ENCODE measurements around the gene STMN3. TPM values are rescaled to one million over a fixed set of nuclear protein-coding genes. Genes with fewer than 3 reads are reported as not detected.

The STMN3 gene
- polyA plus RNA-seq, 10 donors: 8.8 to 37.1 (median 16.1) TPM

GRCh38 chr20:63693733-63694583 is 40.7 kb upstream of the STMN3 start:
- DNase-seq: peak in 1 of 3 donors; percentile 40

DNA sequence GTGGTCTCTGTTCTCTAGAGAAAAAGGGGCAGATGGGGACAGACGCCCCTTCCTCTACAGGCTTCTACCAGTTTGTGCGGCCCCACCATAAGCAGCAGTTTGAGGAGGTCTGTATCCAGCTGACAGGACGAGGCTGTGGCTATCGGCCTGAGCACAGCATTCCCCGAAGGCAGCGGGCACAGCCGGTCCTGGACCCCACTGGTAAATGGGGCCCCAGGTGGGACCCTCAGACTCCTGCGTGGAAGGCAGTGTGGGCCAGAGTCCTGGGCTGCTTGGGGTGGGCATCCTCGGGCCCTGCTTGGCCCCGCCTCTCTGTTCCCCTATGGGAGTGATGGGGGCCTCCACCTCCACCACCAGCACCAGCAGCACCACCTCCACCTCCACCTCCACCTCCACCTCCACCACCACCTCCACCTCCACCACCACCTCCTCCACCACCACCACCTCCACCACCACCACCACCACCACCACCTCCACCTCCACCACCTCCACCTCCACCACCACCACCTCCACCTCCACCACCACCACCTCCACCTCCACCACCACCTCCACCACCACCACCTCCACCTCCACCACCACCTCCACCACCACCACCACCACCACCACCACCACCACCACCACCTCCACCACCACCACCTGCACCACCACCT is 40.0 kb upstream of the STMN3 start:
- DNase-seq: peak in 1 of 3 donors; percentile 59

- DNase-seq: peak in 1 of 3 donors; percentile 63
These were observed 39.3 kb upstream of the STMN3 start for GRCh38 chr20:63692436-63693082.

- peak in 1 of 3 donors; percentile 37 for DNase-seq
These were observed 38.6 kb upstream of the STMN3 start for GRCh38 chr20:63691711-63692435.

DNA sequence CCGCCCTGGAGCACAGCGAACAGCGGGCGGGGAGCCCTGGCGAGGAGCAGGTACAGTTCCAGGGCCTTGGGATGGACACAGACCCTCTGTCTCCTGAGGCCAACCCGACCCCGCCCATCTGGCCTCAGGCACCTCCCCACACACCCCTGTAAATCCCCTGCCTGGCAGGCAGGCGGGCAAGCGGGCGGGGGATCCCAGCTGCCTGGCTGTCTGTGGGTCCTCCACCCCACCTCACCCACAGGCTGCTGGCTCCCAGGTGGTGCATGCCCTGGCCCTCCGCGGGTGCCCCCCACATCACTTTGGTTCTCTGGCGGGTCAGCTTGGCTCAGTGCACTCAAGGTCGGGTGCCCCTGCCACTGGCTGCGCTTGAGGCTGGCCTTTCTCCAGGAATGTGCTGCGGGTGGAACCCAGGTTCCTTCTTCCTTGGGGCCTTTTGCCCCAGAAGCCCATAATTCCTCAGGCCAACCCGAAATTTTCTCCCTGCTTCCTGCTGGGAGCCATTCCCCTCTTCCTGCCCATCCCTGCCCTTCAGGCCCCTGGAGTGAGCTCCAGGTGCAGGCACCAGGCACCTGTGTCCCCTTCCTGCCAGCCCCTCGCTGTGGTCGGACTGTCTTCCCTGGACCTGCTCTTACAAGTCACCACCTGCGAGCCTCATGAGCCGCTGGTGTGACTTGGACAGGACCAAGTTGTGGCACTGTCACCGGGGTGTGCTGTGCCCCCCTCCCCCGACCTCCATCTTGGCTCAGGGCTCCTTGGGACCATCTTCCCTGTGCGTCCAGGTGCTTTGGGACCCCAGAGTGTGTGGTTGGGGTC is 37.9 kb upstream of the STMN3 start:
- peak in 1 of 3 donors; percentile 32 for DNase-seq

DNA sequence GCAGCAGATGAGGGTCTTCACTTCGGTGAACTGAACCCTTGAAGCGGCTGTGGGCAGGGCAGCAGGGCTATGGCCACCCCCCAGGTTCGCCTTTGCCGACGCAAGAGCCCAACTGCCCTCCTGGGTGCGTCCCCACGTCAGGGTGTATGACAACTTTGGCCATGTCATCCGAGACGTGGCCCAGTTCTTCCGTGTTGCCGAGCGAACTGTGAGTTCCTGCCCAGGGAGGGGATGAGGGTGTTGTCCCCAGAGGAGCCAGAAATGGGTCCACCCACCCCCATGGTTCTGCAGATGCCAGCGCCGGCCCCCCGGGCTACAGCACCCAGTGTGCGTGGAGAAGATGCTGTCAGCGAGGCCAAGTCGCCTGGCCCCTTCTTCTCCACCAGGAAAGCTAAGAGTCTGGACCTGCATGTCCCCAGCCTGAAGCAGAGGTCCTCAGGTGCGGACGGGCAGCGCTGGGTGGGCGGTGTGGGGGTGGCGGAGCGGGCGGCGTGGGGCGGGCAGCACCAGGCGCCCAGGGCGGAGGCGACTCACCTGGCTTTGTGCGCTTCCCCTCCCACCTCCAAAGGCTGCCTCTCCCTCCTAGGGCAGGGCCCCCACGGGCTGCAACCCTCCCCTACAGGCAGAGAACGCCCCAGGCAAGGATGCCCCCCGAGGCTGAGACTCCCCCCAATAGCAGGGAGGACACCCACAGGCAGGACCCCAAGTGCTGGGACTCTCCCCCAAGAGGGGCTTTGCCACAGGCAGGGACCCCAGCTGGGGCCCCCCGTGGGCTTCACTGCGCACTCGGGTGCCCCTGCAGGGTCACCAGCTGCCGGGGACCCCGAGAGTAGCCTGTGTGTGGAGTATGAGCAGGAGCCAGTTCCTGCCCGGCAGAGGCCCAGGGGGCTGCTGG is 37.0 kb upstream of the STMN3 start:
- DNase-seq: no peak

GRCh38 chr20:63689046-63690002 is 36.1 kb upstream of the STMN3 start:
- DNase-seq: no peak

DNA sequence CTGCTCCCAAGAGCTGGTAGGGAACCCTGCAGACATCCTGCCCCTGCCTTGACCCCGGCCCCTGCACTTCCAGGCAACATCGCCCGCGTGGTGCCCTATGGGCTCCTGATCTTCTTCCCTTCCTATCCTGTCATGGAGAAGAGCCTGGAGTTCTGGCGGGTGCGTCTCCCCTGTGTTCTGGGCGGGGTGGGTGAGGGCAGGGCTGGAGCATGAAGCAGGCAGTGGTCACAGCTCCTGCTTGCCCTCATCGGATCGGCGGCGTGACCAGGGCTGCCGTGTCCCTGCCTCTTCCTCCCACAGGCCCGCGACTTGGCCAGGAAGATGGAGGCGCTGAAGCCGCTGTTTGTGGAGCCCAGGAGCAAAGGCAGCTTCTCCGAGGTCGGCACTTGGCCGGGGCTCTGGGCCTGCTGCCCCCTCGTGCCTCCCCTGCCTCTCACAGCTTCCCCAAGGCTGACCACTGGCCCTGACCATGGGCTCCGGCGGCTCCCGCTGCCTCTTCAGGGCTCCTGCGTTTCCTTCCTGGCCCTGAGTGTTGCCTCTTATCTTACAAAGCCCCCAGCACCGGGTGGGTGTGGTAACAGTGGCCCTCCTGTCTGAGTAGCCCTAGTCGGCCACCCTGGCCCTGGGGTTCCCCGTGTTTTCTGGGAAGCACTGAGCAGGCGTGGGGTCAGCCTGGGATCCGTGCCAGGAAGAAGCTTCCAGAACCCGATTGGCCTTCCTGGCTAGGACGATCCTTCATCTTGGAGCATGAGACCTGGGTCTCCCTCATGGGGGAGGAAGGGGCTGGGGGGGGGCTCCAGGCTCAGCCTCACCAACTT is 35.2 kb upstream of the STMN3 start:
- no peak for DNase-seq

DNA sequence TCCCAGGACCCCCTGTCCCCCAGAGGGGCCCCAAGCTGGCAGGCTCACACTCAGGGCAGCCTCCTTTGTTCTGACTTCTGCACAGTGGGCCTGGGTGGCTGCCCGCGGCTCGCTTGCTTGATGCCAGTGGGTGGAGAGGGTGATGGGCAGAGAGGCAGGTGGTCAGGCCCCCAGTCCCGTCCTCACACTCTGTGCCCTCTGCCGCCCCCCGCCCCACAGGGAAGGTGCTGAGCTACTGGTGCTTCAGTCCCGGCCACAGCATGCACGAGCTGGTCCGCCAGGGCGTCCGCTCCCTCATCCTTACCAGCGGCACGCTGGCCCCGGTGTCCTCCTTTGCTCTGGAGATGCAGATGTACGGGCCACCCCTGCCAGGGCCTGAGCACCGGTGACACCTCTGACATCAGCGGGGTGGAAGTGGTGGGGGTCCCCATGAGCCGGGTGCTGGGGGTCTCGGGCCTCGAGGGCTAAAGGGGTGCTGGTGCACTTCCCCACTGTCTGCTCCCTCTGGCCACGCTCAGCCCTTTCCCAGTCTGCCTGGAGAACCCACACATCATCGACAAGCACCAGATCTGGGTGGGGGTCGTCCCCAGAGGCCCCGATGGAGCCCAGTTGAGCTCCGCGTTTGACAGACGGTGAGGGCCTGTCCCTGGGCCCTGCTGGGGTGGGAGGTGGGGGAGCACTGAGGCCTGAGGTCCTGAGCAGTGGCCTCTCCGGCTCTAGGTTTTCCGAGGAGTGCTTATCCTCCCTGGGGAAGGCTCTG is 34.4 kb upstream of the STMN3 start:
- no peak for DNase-seq

- peak; percentile 50 to 85 (median 76) for DNase-seq
These were observed 33.5 kb upstream of the STMN3 start for GRCh38 chr20:63686492-63687321.

DNA sequence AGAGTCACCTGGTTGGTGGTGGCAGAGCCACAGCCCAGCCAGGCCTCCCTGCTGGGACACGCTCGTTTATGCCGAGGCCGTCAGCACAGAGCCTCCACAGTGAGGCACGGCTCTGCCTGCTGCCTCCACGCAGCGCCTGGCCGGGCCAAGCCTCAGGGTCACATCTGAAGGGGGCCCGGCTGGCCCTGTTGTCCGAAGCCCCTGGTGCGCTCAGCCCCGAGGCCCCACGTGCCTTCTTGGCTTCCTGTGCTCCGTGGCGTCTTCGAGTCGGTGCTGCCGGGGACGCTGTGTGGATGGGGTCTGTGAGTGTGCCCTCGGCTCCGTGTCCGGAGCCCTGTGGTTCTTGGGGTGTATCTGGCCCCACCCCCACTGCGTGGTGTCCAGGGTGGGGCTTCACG is 32.9 kb upstream of the STMN3 start:
- no peak for DNase-seq

- DNase-seq: no peak
These were observed 32.2 kb upstream of the STMN3 start for GRCh38 chr20:63685269-63686026.

DNA sequence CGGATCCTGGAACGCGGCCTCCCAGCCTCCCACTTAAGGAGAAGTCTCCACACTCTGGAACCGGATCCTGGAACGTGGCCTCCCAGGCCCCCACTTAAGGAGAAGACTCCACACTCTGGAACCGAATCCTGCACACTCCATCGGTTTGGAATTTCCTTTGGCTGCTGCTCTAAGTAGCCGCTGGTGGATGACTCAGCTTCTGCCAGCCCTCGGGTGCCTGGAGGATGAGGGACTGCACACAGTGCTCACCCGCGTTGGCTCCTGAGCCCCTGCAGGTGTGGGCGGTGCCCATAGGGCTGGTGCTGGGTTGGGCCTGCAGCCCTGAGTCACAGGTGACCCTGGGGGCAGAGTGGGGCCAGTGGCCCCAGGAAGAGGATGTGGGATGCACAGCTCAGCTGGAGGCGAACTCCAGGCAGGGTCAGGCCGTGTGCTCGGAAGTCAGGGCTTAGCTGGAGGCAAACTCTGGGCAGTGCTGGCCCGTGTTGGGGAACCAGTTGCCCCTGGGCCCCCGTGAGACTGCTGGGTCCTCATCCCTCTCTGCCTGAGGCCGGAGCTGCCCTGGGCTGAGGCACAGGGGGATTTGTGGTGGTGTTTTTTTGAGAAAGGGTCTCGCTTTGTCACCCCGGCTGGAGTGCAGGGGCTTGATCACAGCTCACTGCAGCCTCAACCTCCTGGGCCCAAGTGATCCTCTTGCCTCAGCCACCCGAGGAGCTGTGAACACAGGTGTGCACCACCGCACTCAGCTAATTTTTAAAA is 29.3 kb upstream of the STMN3 start:
- peak in 2 of 3 donors; percentile 31 to 91 for DNase-seq

DNA sequence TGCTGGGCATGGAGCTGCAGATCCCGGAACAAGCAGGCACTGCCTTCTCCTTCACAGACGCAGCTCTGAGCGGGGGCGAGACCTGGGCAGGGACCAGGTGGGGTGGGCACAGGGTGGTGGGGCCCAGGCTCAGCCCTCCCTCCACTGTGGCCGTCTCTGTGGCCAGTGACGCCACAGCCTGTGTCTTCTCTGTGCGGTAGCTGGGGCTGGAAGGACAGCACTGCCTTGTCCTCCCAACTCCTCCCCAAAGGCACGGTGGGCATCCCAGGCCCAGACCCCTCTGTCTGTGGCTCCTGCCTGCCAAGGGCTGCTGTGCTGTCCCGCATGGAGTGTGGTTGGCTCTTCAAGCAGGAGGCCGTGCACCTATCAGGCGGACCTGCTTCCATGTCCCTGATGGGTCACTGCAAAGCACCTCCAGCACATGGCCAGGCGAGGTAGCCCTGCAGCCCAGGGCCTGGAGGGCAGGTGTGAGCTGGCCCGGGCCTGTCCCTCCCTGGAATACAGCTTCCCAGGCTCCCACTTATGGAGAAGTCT is 28.5 kb upstream of the STMN3 start:
- no peak for DNase-seq

All from muscle of back (tissue), 11 donors.